HEK293 (cell line): ENCODE data around the gene ADRA2B.

Source experiments
- CTCF ChIA-PET: fragments of 350-600 bp; formaldehyde crosslinking; extraction: SDS; loops from one replicate; lab custom pipeline; 2021; ENCODE audit warnings: antibody characterized with exemption; lab: Yijun Ruan, JAX
- POLR2A ChIA-PET: fragments of 300-600 bp; formaldehyde crosslinking; extraction: SDS; loops from one replicate; lab custom pipeline; 2020; ENCODE audit warnings: antibody characterized with exemption, inconsistent platforms; lab: Yijun Ruan, JAX
- H3K27ac ChIP-seq: fragments of 200-500 bp; sonication (Bioruptor generic); 2 replicates; pipeline ENCODE4 v1.5.1; 2014; ENCODE audit warnings: low read depth, low read length, control low read depth, inconsistent platforms; ENCODE audit errors: extremely low read depth
- H3K36me3 ChIP-seq, 2 experiments: fragments of 200-500 bp in 1 of 2; sonication (Bioruptor generic) in 1 of 2; 1 replicate in 1 of 2; 2 replicates in 1 of 2; pipeline ENCODE4 v1.5.1; 2014 to 2017; ENCODE audit warnings: inconsistent platforms in 2 of 2, low read length in 2 of 2; ENCODE audit not compliant: control insufficient read depth in 2 of 2, insufficient read depth in 1 of 2
- H3K4me1 ChIP-seq: fragments of 200-500 bp; sonication (Bioruptor generic); 2 replicates; pipeline ENCODE4 v1.5.1; 2014; ENCODE audit warnings: mild to moderate bottlenecking, low read length, inconsistent platforms; ENCODE audit not compliant: control insufficient read depth, insufficient read depth
- H3K4me3 ChIP-seq: 2 replicates; pipeline ENCODE4 v1.5.1; 2011; ENCODE audit warnings: low read depth, mild to moderate bottlenecking, control low read depth, low read length, moderate library complexity
- H3K9me3 ChIP-seq: fragments of 200-500 bp; sonication (Bioruptor generic); 2 replicates; pipeline ENCODE4 v1.5.1; 2014; ENCODE audit warnings: low read depth, low read length, inconsistent platforms; ENCODE audit not compliant: control insufficient read depth, insufficient read depth
- EGR2 ChIP-seq: fragments of 450-650 bp; formaldehyde crosslinking; IDR thresholded peaks from 2 replicates; pipeline ENCODE4 v1.5.1; 2016; ENCODE audit warnings: low read depth, missing biosample characterization, missing genetic modification characterization
- REPIN1 ChIP-seq: fragments of 450-650 bp; formaldehyde crosslinking; IDR thresholded peaks from 2 replicates; pipeline ENCODE4 v1.5.1; 2017; ENCODE audit warnings: missing biosample characterization, missing genetic modification characterization, low read depth
- ZBTB7A ChIP-seq: fragments of 450-650 bp; formaldehyde crosslinking; IDR thresholded peaks from 2 replicates; pipeline ENCODE4 v1.5.1; 2016; ENCODE audit warnings: low read depth, missing biosample characterization, missing genetic modification characterization
- ZFHX2 ChIP-seq: fragments of 450-650 bp; formaldehyde crosslinking; conservative IDR thresholded peaks from 2 replicates; pipeline ENCODE4 v1.5.1; 2016; ENCODE audit warnings: missing biosample characterization, missing genetic modification characterization
- ZNF121 ChIP-seq: fragments of 450-650 bp; formaldehyde crosslinking; IDR thresholded peaks from 2 replicates; pipeline ENCODE4 v1.5.1; 2016; ENCODE audit warnings: missing biosample characterization, missing genetic modification characterization
- ZNF133 ChIP-seq: fragments of 450-650 bp; formaldehyde crosslinking; IDR thresholded peaks from 2 replicates; pipeline ENCODE4 v1.5.1; 2016; ENCODE audit warnings: missing biosample characterization, missing genetic modification characterization
- ZNF138 ChIP-seq: fragments of 450-650 bp; formaldehyde crosslinking; IDR thresholded peaks from 2 replicates; pipeline ENCODE4 v1.5.1; 2016; ENCODE audit warnings: missing biosample characterization, missing genetic modification characterization, borderline replicate concordance
- ZNF148 ChIP-seq: fragments of 450-650 bp; formaldehyde crosslinking; IDR thresholded peaks from 2 replicates; pipeline ENCODE4 v1.5.0; 2017; ENCODE audit warnings: missing biosample characterization, missing genetic modification characterization, borderline replicate concordance
- ZNF155 ChIP-seq: fragments of 450-650 bp; formaldehyde crosslinking; IDR thresholded peaks from 2 replicates; pipeline ENCODE4 v1.5.1; 2016; ENCODE audit warnings: missing biosample characterization, missing genetic modification characterization
- ZNF19 ChIP-seq: fragments of 450-650 bp; formaldehyde crosslinking; IDR thresholded peaks from 2 replicates; pipeline ENCODE4; 2016; ENCODE audit warnings: missing biosample characterization, missing genetic modification characterization, low read depth
- ZNF558 ChIP-seq: fragments of 450-650 bp; formaldehyde crosslinking; IDR thresholded peaks from 2 replicates; pipeline ENCODE4 v1.5.1; 2016; ENCODE audit warnings: missing biosample characterization, missing genetic modification characterization
- ZNF571 ChIP-seq: fragments of 450-650 bp; formaldehyde crosslinking; IDR thresholded peaks from 2 replicates; pipeline ENCODE4 v1.5.0; 2017; ENCODE audit warnings: missing biosample characterization, missing genetic modification characterization
- ZNF621 ChIP-seq: fragments of 450-650 bp; formaldehyde crosslinking; IDR thresholded peaks from 2 replicates; pipeline ENCODE4 v1.5.1; 2017; ENCODE audit warnings: missing biosample characterization, missing genetic modification characterization
- ZNF654 ChIP-seq: fragments of 450-650 bp; formaldehyde crosslinking; IDR thresholded peaks from 2 replicates; pipeline ENCODE4 v1.5.1; 2016; ENCODE audit warnings: low read depth, missing biosample characterization, missing genetic modification characterization
- ZNF704 ChIP-seq: fragments of 450-650 bp; formaldehyde crosslinking; IDR thresholded peaks from 2 replicates; pipeline ENCODE4 v1.5.1; 2016; ENCODE audit warnings: missing biosample characterization, missing genetic modification characterization
- ZNF776 ChIP-seq: fragments of 450-650 bp; formaldehyde crosslinking; IDR thresholded peaks from 2 replicates; pipeline ENCODE4 v1.5.0; 2017; ENCODE audit warnings: missing biosample characterization, missing genetic modification characterization, borderline replicate concordance
- ZNF777 ChIP-seq: fragments of 450-650 bp; formaldehyde crosslinking; IDR thresholded peaks from 2 replicates; pipeline ENCODE4 v1.5.1; 2017; ENCODE audit warnings: missing biosample characterization, missing genetic modification characterization, borderline replicate concordance
- ZNF843 ChIP-seq: fragments of 450-650 bp; formaldehyde crosslinking; IDR thresholded peaks from 2 replicates; pipeline ENCODE4 v1.5.1; 2016; ENCODE audit warnings: missing biosample characterization, missing genetic modification characterization
- ZXDB ChIP-seq: fragments of 450-650 bp; formaldehyde crosslinking; IDR thresholded peaks from 2 replicates; pipeline ENCODE4 v1.5.1; 2016; ENCODE audit warnings: missing biosample characterization, missing genetic modification characterization
- TF ChIP-seq, protein P1 (sequence below): fragments of 450-650 bp; formaldehyde crosslinking; IDR thresholded peaks from 2 replicates; pipeline ENCODE4 v1.5.1; 2016; ENCODE audit warnings: missing biosample characterization, missing genetic modification characterization
- TF ChIP-seq, protein P2 (sequence below): fragments of 450-650 bp; formaldehyde crosslinking; IDR thresholded peaks from 2 replicates; pipeline ENCODE4 v1.5.1; 2016; ENCODE audit warnings: missing biosample characterization, missing genetic modification characterization

ADRA2B gene

GRCh38 chr2:96136129-96136720, 19.9 kb upstream of the ADRA2B start (continued):
- TF ChIP-seq ZNF776 (tag by site-specific recombination) (no peak), ZNF558 (tag by site-specific recombination) (no peak), ZNF621 (tag by site-specific recombination) (no peak)
- TF ChIP-seq, all 188 proteins: peak for 1

DNA sequence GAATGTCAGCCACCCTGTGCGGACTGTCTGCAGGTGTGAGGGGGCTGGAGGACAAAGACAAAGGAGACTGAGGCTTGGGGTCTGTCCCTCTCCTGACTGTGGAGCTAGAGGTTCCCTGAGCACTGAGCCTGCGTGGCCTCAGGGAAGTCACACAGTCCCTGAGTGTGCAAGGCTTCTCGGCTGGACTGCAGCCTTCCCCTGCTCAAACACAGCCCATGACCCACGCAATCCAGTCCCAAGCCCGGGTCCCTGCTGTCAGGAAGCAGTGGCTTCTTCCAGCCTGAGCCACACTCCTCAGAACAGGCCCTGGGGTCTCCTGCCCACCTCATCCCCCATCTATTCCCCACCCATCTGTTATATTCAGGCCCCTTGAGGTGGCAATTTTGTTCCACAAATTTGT, 19.2 kb upstream of the ADRA2B start:
- Histone ChIP-seq H3K36me3 (no peaks in the 10 kb centered on the region), H3K4me1 (no peaks in the 10 kb centered on the region), H3K4me3 (no peak overlapping the region), H3K27ac (no peak overlapping the region), H3K9me3 (no peaks in the 10 kb centered on the region)
- ChIA-PET CTCF (interaction anchor here (0.6 to 10.0 kb wide), 5 partner anchors 11 to 138 kb away, joined by 3 to 142 read pairs (median 4); partner anchors contain the start of gene DUSP2), POLR2A (no interaction called here)
- TF ChIP-seq, protein P1, sequence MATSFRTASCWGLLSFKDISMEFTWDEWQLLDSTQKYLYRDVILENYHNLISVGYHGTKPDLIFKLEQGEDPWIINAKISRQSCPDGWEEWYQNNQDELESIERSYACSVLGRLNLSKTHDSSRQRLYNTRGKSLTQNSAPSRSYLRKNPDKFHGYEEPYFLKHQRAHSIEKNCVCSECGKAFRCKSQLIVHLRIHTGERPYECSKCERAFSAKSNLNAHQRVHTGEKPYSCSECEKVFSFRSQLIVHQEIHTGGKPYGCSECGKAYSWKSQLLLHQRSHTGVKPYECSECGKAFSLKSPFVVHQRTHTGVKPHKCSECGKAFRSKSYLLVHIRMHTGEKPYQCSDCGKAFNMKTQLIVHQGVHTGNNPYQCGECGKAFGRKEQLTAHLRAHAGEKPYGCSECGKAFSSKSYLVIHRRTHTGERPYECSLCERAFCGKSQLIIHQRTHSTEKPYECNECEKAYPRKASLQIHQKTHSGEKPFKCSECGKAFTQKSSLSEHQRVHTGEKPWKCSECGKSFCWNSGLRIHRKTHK (tag by site-specific recombination), result no peak
- TF ChIP-seq REPIN1 (tag by site-specific recombination), result no peak
- TF ChIP-seq ZNF654 (tag by site-specific recombination), result no peak
- TF ChIP-seq ZNF148 (tag by site-specific recombination), result no peak
- TF ChIP-seq ZNF138 (tag by site-specific recombination), result no peak
- TF ChIP-seq ZNF777 (tag by site-specific recombination), result no peak
- TF ChIP-seq ZNF133 (tag by site-specific recombination), result no peak
- TF ChIP-seq, protein P2, sequence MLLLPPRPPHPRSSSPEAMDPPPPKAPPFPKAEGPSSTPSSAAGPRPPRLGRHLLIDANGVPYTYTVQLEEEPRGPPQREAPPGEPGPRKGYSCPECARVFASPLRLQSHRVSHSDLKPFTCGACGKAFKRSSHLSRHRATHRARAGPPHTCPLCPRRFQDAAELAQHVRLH, result no peak
- TF ChIP-seq ZNF843 (tag by site-specific recombination), result no peak
- TF ChIP-seq ZXDB (tag by site-specific recombination), result no peak
- no peak for TF ChIP-seq ZNF121 (tag by site-specific recombination)
- TF ChIP-seq EGR2, result no peak
- TF ChIP-seq ZBTB7A (tag by site-specific recombination), result no peak
- TF ChIP-seq ZFHX2 (tag by site-specific recombination), result no peak
- no peak for TF ChIP-seq ZNF155 (tag by site-specific recombination)
- no peak for TF ChIP-seq ZNF571 (tag by site-specific recombination)
- TF ChIP-seq ZNF704, result no peak
- no peak for TF ChIP-seq ZNF19 (tag by site-specific recombination)
- TF ChIP-seq, all 188 proteins: peak for 0
